ENCODE results near the gene ISM1.
"Not testable (repeated sequence)": the region's sequence is repeated elsewhere in the genome, so short reads cannot be mapped to it uniquely, and the experiment has no call there.

GRCh38 chr20:13236360-13236759 lies 15.3 kb downstream of the ISM1 start:
- not testable (repeated sequence) for TF ChIP-seq CTCF, EP300, POLR2A (IDR thresholded peaks at IDR 0.05)
